ENCODE results near the gene PREX1. TPM values are rescaled to one million over a fixed set of nuclear protein-coding genes. Genes with fewer than 3 reads are reported as not detected.
"Not testable (repeated sequence)": the region's sequence is repeated elsewhere in the genome, so short reads cannot be mapped to it uniquely, and the experiment has no call there.

PREX1 gene
- total and polyA plus RNA-seq, 12 donors = 10.1 to 85.1 (median 42.9) TPM

- TF ChIP-seq POLR2A (IDR thresholded peaks at IDR 0.05) (no peak), CTCF (IDR thresholded peaks at IDR 0.05) (no peak)
- H3K9me3 ChIP-seq (replicated peaks in 1 of 3) = no peaks in the 10 kb centered on the region
- DNase-seq = peak in 2 of 7 donors; percentile 35 to 44
- no peak overlapping the region for H3K4me3 ChIP-seq
- H3K36me3 ChIP-seq (replicated peaks in 1 of 2) = no peaks in the 10 kb centered on the region
- 80 to 85% (median 81%) methylated on average over 6 to 8 of the region's 8 CpGs for WGBS, 4 donors
- H3K27ac ChIP-seq = peak overlapping the region in 1 of 5 donors; percentile 70
- H3K27me3 ChIP-seq = no peaks in the 10 kb centered on the region
- intact Hi-C loops (cut with DNase I) = no loop called here
- H3K4me1 ChIP-seq (replicated peaks in 1 of 2) = peaks cover 0 to 21% of the 10 kb centered on the region in 2 donors
Measured at GRCh38 chr20:48777005-48777404, 50.8 kb downstream of the PREX1 start.

GRCh38 chr20:48776306-48776705 lies 51.5 kb downstream of the PREX1 start:
- Histone ChIP-seq H3K9me3 (replicated peaks in 1 of 3) (no peaks in the 10 kb centered on the region), H3K36me3 (replicated peaks in 1 of 2) (no peaks in the 10 kb centered on the region), H3K4me3 (no peak overlapping the region), H3K4me1 (replicated peaks in 1 of 2) (peaks cover 0 to 22% of the 10 kb centered on the region in 2 donors), H3K27ac (peak overlapping the region in 1 of 5 donors; percentile 70), H3K27me3 (no peaks in the 10 kb centered on the region)
- no peak for DNase-seq
- 75 to 93% (median 89%) methylated on average over 1 to 7 of the region's 7 CpGs for WGBS, 4 donors
- no peak for TF ChIP-seq POLR2A (IDR thresholded peaks at IDR 0.05)
- no peak for TF ChIP-seq CTCF (IDR thresholded peaks at IDR 0.05)
- intact Hi-C loops (cut with DNase I) = no loop called here

- H3K4me3 ChIP-seq; H3K9me3 ChIP-seq (replicated peaks in 1 of 3); H3K36me3 ChIP-seq (replicated peaks in 1 of 2); DNase-seq; intact Hi-C loops (cut with DNase I); H3K27me3 ChIP-seq: not testable (repeated sequence)
- 91 to 95% (median 94%) methylated on average over 6 to 7 of the region's 7 CpGs for WGBS, 4 donors
- Histone ChIP-seq H3K27ac (peak overlapping the region in 2 of 5 donors; percentile 44 to 84), H3K4me1 (replicated peaks in 1 of 2) (peaks cover 0 to 25% of the 10 kb centered on the region in 2 donors)
Measured at GRCh38 chr20:48775545-48775944, 52.3 kb downstream of the PREX1 start.

- no peaks in the 10 kb centered on the region for H3K36me3 ChIP-seq (replicated peaks in 1 of 2)
- intact Hi-C loops (cut with DNase I) = no loop called here
- H3K27me3 ChIP-seq = no peaks in the 10 kb centered on the region
- TF ChIP-seq POLR2A (IDR thresholded peaks at IDR 0.05) = no peak
- no peak for TF ChIP-seq CTCF (IDR thresholded peaks at IDR 0.05)
- H3K4me1 ChIP-seq (replicated peaks in 1 of 2) = peaks cover 0 to 31% of the 10 kb centered on the region in 2 donors
- peak overlapping the region in 2 of 5 donors; percentile 44 to 84 for H3K27ac ChIP-seq
- WGBS, 4 donors = 78 to 87% (median 82%) methylated on average over 6 to 11 of the region's 11 CpGs
- H3K9me3 ChIP-seq (replicated peaks in 1 of 3) = no peaks in the 10 kb centered on the region
- no peak for DNase-seq
- H3K4me3 ChIP-seq = no peak overlapping the region
Measured at GRCh38 chr20:48774696-48775095, 53.1 kb downstream of the PREX1 start.

- H3K9me3 ChIP-seq (replicated peaks in 1 of 3) = no peaks in the 10 kb centered on the region
- TF ChIP-seq POLR2A (IDR thresholded peaks at IDR 0.05) (no peak), CTCF (IDR thresholded peaks at IDR 0.05) (no peak)
- DNase-seq = peak in 6 of 7 donors; percentile 37 to 73 (median 66)
- H3K36me3 ChIP-seq (replicated peaks in 1 of 2) = no peaks in the 10 kb centered on the region
- peaks cover 0 to 31% of the 10 kb centered on the region in 2 donors for H3K4me1 ChIP-seq (replicated peaks in 1 of 2)
- intact Hi-C loops (cut with DNase I) = no loop called here
- no peak overlapping the region for H3K4me3 ChIP-seq
- 51 to 71% (median 59%) methylated on average over 14 of the region's 14 CpGs for WGBS, 4 donors
- H3K27me3 ChIP-seq = no peaks in the 10 kb centered on the region
- H3K27ac ChIP-seq = peak overlapping the region in 2 of 5 donors; percentile 44 to 84
Measured at GRCh38 chr20:48773837-48774418, 53.9 kb downstream of the PREX1 start.

Measured in adrenal gland (tissue), 12 donors.